Stimulated activated CD8-positive, alpha-beta memory T cell treated with anti-CD3 and anti-CD28 coated beads, Interleukin-4, amount 100 ng/mL, for 48 hours (primary cell): ENCODE measurements around the gene MS4A4A.

Source experiments
- DNase-seq: peaks from one replicate; pipeline ENCODE4 v3.0.0-alpha.2; 2020

Gene MS4A4A

GRCh38 chr11:60349990-60350389 lies 69.5 kb downstream of the MS4A4A start:
- no peak for DNase-seq

GRCh38 chr11:60357771-60358170 lies 77.3 kb downstream of the MS4A4A start:
- no peak for DNase-seq
